ENCODE data around the gene ARHGAP1.
A peak's percentile ranks its signal among the peaks of the same experiment; 100 is the strongest.

ARHGAP1 gene

DNA sequence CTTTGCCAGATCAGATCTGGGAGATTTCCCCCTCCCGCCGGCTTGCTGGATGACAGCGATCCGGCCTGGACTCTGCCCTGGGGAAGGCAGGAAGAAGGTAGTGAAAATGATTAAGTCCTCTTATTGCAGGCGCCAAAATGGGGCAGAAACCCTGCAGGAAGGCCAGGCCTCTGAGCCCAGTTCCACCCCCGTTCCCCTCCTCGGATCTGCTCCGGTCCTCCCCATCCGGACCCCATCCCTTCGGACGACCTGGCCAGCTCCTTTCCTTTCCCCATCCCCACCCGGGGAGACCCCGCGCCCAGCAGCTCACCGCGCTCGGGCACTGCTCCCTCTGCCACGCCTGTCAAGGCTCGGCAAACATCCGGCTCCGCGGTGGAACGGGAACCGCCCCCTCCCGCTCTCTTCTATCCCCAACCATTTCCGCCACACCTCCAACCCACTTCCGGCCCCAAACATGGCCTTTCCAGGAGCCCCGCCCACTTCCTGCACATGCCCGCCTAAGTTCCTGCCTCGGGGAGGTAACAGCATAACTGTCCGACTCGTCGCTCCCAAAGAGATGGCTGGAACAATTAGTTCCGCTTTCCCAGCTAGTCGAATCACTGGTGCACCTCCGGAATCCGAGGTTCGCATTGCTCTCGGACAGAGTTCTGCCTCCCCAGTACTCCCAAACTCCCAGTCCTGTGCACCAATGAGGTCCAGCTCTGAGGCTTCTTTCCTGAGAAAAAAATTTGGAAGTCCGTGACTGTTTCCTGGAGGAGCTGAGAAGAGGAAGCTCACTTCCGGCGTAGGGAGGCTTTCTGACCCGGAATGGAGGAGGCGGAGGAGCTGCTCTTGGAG lies at the start of gene ARHGAP1, which contains the start of gene ZNF408:
TSS of gene ARHGAP1 (minus strand) at position 379 of the 837 bp plus-strand sequence. CDS start 4,512 bp downstream, outside the sequence.
TSS of gene ZNF408 (plus strand) at position 791 of the 837 bp plus-strand sequence. CDS start at position 808, 17 bp downstream.
- peak within 1 kb of the TSS; percentile 93 to 98 for H3K4me3 Mint-ChIP-seq
- no peaks in the 10 kb centered on the region for H3K9me3 Mint-ChIP-seq
- DNase-seq (peak; percentile 98 to 99), ATAC-seq (peak; percentile 94)
- no peaks in the 10 kb centered on the region for H3K27me3 Mint-ChIP-seq
- peak within 1 kb of the TSS; percentile 98 for H3K27ac Mint-ChIP-seq
- peaks cover 51% of the 10 kb centered on the region for H3K4me1 Mint-ChIP-seq

DNA sequence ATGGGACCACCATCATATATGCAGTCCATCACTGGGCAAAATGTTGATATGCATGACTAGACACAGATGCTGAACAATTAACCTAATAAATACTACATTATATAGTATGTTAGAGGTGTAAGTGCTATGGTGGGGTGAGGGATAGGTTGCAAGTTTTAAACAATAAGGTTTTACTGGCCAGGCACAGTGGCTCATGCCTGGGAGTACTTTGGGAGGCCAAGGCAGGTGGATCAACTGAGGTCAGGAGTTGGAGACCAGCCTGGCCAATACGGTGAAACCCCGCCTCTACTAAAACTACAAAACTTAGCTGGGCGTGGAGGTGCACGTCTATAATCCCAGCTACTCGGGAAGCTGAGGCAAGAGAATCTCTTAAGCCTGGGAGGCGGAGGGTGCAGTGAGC lies 46.7 kb upstream of the ARHGAP1 start:
- H3K27me3 Mint-ChIP-seq: no peaks in the 10 kb centered on the region
- no peak overlapping the region for H3K4me3 Mint-ChIP-seq

DNA sequence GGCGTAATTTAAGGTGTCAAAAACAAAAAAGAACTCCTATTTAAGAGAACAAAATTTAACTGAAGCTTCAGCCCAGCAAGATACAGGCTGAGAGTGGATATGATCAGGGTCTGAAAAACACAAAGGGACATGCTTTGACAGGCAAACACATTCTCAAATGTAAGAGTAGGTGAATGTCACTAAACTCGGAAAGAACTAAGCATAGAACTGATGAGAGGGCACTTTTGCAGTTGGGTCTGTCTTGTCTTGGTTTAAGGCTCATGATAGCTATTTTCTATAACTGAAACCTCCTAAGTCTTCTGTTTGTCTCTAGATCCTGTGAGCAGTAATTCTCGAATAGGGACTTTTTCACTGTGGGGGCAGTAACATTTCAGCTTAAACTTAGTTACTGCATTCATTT lies 45.6 kb upstream of the ARHGAP1 start:
- H3K4me1 Mint-ChIP-seq: no peaks in the 10 kb centered on the region
- no peak for DNase-seq
- H3K4me3 Mint-ChIP-seq: no peak overlapping the region
- H3K9me3 Mint-ChIP-seq: no peaks in the 10 kb centered on the region
- no peak for ATAC-seq
- H3K27me3 Mint-ChIP-seq: no peaks in the 10 kb centered on the region
- peak overlapping the region in 1 of 2 donors; percentile 55 for H3K27ac Mint-ChIP-seq

More for the DNA sequence above, 46.7 kb upstream of the ARHGAP1 start:
- Mint-ChIP-seq H3K4me1 (no peaks in the 10 kb centered on the region), H3K27ac (peak overlapping the region in 1 of 2 donors; percentile 68), H3K9me3 (no peaks in the 10 kb centered on the region)
- no peak for ATAC-seq
- no peak for DNase-seq

- DNase-seq (no peak), ATAC-seq (no peak)
- Mint-ChIP-seq H3K27ac (no peak overlapping the region), H3K4me1 (no peaks in the 10 kb centered on the region), H3K9me3 (no peaks in the 10 kb centered on the region), H3K27me3 (no peaks in the 10 kb centered on the region), H3K4me3 (no peak overlapping the region)
Observed at GRCh38 chr11:46745328-46745727, 44.9 kb upstream of the ARHGAP1 start.

GRCh38 chr11:46743693-46744339 lies 43.4 kb upstream of the ARHGAP1 start:
- no peaks in the 10 kb centered on the region for H3K9me3 Mint-ChIP-seq
- no peak overlapping the region for H3K27ac Mint-ChIP-seq
- no peak for ATAC-seq
- no peak for DNase-seq
- no peaks in the 10 kb centered on the region for H3K27me3 Mint-ChIP-seq
- H3K4me3 Mint-ChIP-seq: no peak overlapping the region
- H3K4me1 Mint-ChIP-seq: no peaks in the 10 kb centered on the region

GRCh38 chr11:46743043-46743442 lies 42.6 kb upstream of the ARHGAP1 start:
- ATAC-seq (no peak), DNase-seq (no peak)
- H3K4me1 Mint-ChIP-seq: no peaks in the 10 kb centered on the region
- no peaks in the 10 kb centered on the region for H3K27me3 Mint-ChIP-seq
- H3K27ac Mint-ChIP-seq: no peak overlapping the region
- no peak overlapping the region for H3K4me3 Mint-ChIP-seq
- H3K9me3 Mint-ChIP-seq: no peaks in the 10 kb centered on the region

DNA sequence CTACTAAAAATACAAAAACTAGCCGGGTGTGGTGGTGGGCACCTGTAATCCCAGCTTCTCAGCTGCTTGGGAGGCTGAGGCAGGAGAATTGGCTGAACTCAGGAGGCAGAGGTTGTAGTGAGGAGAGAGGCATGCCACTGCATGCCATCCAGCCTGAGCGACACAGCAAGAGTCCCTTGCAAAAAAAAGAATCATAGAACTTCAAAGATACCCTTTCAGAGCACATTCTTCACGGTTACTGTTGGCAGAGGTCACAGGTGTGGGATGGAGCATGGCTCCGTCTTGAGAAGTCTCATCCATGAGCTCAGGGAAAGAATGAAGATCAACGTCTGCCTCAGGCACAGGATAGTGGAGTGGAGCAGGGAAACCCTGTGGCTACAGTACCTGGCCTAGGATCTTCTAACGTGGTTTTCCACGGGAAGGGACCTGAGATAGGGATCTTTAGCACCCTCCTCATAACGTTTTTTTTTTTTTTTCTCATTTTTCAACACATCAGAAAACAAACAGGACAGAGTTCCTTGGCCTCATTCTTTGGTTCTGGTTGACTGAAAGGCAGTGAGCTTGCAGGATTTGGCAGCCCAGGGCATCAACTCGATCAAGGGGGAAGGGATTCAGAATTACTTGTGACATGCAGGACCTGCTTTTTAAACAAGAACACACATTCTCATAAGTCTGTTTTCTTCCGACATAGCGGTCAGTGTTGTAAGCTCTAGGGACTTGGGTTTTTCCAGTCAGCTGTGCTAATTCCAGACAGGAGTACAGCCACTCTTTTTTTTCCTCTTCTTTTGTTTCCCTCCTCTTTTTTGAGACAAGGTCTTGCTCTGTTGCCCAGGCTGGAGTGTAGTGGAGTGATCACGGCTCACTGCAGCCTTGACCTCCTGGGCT lies 41.4 kb upstream of the ARHGAP1 start:
- no peak for ATAC-seq

DNA sequence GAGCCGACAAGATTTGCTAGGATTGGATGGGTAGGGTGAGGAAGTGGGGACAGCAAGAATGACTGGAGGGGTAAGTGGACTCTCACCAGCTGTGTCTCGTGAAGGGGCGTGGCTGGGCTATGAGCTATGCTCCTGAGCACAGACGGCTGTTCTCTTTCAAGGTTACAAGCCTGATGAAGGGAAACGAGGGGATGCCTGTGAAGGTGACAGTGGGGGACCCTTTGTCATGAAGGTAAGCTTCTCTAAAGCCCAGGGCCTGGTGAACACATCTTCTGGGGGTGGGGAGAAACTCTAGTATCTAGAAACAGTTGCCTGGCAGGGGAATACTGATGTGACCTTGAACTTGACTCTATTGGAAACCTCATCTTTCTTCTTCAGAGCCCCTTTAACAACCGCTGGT lies 38.5 kb upstream of the ARHGAP1 start:
- Mint-ChIP-seq H3K4me3 (no peak overlapping the region), H3K4me1 (no peaks in the 10 kb centered on the region), H3K9me3 (no peaks in the 10 kb centered on the region), H3K27me3 (no peaks in the 10 kb centered on the region), H3K27ac (no peak overlapping the region)
- peak; percentile 33 for ATAC-seq
- no peak for DNase-seq

More for the DNA sequence above, 41.4 kb upstream of the ARHGAP1 start:
- Mint-ChIP-seq H3K27ac (peak overlapping the region; percentile 62 to 71), H3K4me3 (no peak overlapping the region), H3K4me1 (no peaks in the 10 kb centered on the region), H3K27me3 (no peaks in the 10 kb centered on the region), H3K9me3 (no peaks in the 10 kb centered on the region)
- DNase-seq: no peak

DNA sequence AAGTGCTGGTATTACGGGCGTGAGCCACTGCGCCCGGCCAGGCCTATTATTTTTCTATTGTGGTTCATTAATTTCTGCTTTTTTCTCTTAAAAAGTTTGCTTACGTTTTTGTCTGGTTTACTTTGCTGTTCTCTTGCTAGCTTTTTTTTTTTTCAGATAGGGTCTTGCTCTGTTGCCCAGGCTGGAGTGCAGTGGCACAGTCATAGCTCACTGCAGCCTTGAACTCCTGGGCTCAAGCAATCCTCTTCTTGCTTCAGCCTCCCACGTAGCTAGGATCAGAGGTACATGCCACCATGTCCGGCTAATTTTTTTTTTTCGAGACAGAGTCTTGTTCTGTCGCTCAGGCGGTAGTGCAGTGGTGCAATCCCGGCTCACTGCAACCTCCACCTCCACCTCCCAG lies 37.3 kb upstream of the ARHGAP1 start:
- Mint-ChIP-seq H3K27me3 (no peaks in the 10 kb centered on the region), H3K9me3 (no peaks in the 10 kb centered on the region), H3K4me1 (no peaks in the 10 kb centered on the region), H3K27ac (no peak overlapping the region), H3K4me3 (no peak overlapping the region)
- no peak for ATAC-seq
- DNase-seq: no peak

DNA sequence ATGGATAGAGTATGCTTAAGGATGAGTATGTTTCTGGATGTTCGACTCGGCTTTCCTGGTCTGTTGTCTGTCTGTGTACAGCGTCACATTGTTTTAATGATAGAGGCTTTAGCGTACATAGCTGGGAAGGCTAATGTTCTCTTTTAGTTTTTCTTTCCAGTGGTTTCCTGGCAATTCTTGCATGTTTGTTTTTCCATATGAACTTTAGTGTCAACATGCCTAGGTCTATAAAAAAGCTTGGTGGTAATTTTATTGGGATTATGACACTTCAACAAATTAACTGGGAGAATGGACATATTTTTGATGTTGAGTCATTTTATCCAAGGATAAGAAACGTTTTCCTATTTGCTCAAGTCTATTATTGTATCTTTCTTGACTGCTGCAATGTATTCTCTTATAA lies 36.2 kb upstream of the ARHGAP1 start:
- H3K27me3 Mint-ChIP-seq: no peaks in the 10 kb centered on the region
- no peak overlapping the region for H3K4me3 Mint-ChIP-seq
- H3K27ac Mint-ChIP-seq: no peak overlapping the region
- DNase-seq: no peak
- H3K4me1 Mint-ChIP-seq: no peaks in the 10 kb centered on the region
- H3K9me3 Mint-ChIP-seq: no peaks in the 10 kb centered on the region
- ATAC-seq: no peak

- Mint-ChIP-seq H3K27me3 (no peaks in the 10 kb centered on the region), H3K4me1 (no peaks in the 10 kb centered on the region), H3K9me3 (no peaks in the 10 kb centered on the region), H3K27ac (no peak overlapping the region), H3K4me3 (no peak overlapping the region)
- DNase-seq (no peak), ATAC-seq (no peak)
Observed at GRCh38 chr11:46736146-46736545, 35.7 kb upstream of the ARHGAP1 start.

DNA sequence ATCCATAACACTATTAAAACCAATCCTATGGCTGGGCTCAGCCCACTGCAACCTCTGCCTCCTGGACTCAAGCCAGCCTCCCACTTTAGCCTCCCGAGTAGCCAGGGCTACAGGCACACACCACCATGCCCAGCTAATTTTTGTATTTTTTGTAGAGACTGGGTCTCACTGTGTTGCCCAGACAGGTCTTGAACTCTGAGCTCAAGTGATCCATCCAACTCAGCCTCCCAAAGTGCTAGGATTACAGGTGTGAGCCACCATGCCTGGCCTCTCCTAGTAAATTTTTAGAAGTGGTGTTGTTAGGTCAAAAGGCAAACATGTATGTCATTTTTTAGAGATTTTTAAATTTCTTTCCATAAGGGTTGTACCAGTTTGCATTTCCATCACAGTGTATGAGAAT lies 32.8 kb upstream of the ARHGAP1 start:
- Mint-ChIP-seq H3K4me3 (no peak overlapping the region), H3K4me1 (no peaks in the 10 kb centered on the region), H3K27ac (no peak overlapping the region), H3K9me3 (no peaks in the 10 kb centered on the region), H3K27me3 (no peaks in the 10 kb centered on the region)
- DNase-seq (no peak), ATAC-seq (no peak)

- Mint-ChIP-seq H3K27ac (no peak overlapping the region), H3K4me3 (no peak overlapping the region), H3K27me3 (no peaks in the 10 kb centered on the region), H3K4me1 (no peaks in the 10 kb centered on the region), H3K9me3 (no peaks in the 10 kb centered on the region)
- DNase-seq: no peak
- no peak for ATAC-seq
Observed at GRCh38 chr11:46731545-46731944, 31.1 kb upstream of the ARHGAP1 start.

GRCh38 chr11:46729110-46730027 lies 28.9 kb upstream of the ARHGAP1 start:
- no peaks in the 10 kb centered on the region for H3K9me3 Mint-ChIP-seq
- H3K4me3 Mint-ChIP-seq: no peak overlapping the region
- no peak for ATAC-seq

GRCh38 chr11:46728659-46729040 lies 28.2 kb upstream of the ARHGAP1 start:
- peak overlapping the region in 1 of 2 donors; percentile 72 for H3K27ac Mint-ChIP-seq
- H3K27me3 Mint-ChIP-seq: no peaks in the 10 kb centered on the region
- H3K4me1 Mint-ChIP-seq: no peaks in the 10 kb centered on the region
- ATAC-seq (no peak), DNase-seq (no peak)
- H3K9me3 Mint-ChIP-seq: no peaks in the 10 kb centered on the region
- no peak overlapping the region for H3K4me3 Mint-ChIP-seq

More at GRCh38 chr11:46729110-46730027, 28.9 kb upstream of the ARHGAP1 start:
- Mint-ChIP-seq H3K27me3 (no peaks in the 10 kb centered on the region), H3K27ac (no peak overlapping the region), H3K4me1 (no peaks in the 10 kb centered on the region)
- DNase-seq: no peak
